H9 (cell line): ENCODE results near the gene DBNDD2. TPM values are rescaled to one million over a fixed set of nuclear protein-coding genes. Genes with fewer than 3 reads are reported as not detected.

Source experiments
- DNase-seq: peaks from one replicate; pipeline ENCODE4 v3.0.0-alpha.2; 2017
- H2AFZ ChIP-seq: one replicate; pipeline ENCODE4 v1.6.1; 2013; ENCODE audit warnings: mild to moderate bottlenecking, low read length, control low read depth, moderate library complexity
- H2AK5ac ChIP-seq: 2 replicates; pipeline ENCODE4 v1.6.1; 2013; ENCODE audit warnings: low read length, control low read depth, mixed read lengths; ENCODE audit not compliant: insufficient read length
- H2BK120ac ChIP-seq: one replicate; pipeline ENCODE4 v1.6.1; 2013; ENCODE audit warnings: low read depth, mild to moderate bottlenecking, low read length, control low read depth, inconsistent platforms; ENCODE audit not compliant: poor library complexity, severe bottlenecking
- H2BK12ac ChIP-seq: 2 replicates; pipeline ENCODE4 v1.6.1; 2013; ENCODE audit warnings: low read length, control low read depth, mixed read lengths, low read depth; ENCODE audit not compliant: insufficient read length
- H2BK15ac ChIP-seq: 2 replicates; pipeline ENCODE4 v1.6.1; 2013; ENCODE audit warnings: low read depth, low read length, control low read depth
- H2BK20ac ChIP-seq: one replicate; pipeline ENCODE4 v1.6.1; 2013; ENCODE audit warnings: low read depth, mild to moderate bottlenecking, low read length, control low read depth, inconsistent platforms; ENCODE audit not compliant: poor library complexity, severe bottlenecking
- H2BK5ac ChIP-seq: 2 replicates; pipeline ENCODE4 v1.6.1; 2013; ENCODE audit warnings: low read length, control low read depth, mixed read lengths; ENCODE audit not compliant: insufficient read length
- H3K14ac ChIP-seq: 2 replicates; pipeline ENCODE4 v1.6.1; 2013; ENCODE audit warnings: low read length, control low read depth; ENCODE audit not compliant: insufficient read depth
- H3K18ac ChIP-seq: 2 replicates; pipeline ENCODE4 v1.6.1; 2013; ENCODE audit warnings: low read depth, mild to moderate bottlenecking, mixed read lengths, low read length, control low read depth; ENCODE audit not compliant: insufficient read length
- H3K23ac ChIP-seq: 2 replicates; pipeline ENCODE4 v1.6.1; 2013; ENCODE audit warnings: low read length, control low read depth, mixed read lengths, low read depth; ENCODE audit not compliant: insufficient read length
- H3K23me2 ChIP-seq: 2 replicates; pipeline ENCODE4 v1.6.1; 2013; ENCODE audit warnings: low read depth, mild to moderate bottlenecking, mixed read lengths, low read length, control low read depth; ENCODE audit not compliant: insufficient read length, poor library complexity, severe bottlenecking
- H3K27ac ChIP-seq: 2 replicates; pipeline ENCODE4 v1.5.1; 2013; ENCODE audit warnings: low read length, control low read depth, mixed read lengths, low read depth; ENCODE audit not compliant: insufficient read length
- H3K27me3 ChIP-seq: 2 replicates; pipeline ENCODE4 v1.6.1; 2013; ENCODE audit warnings: low read length, control low read depth, inconsistent platforms; ENCODE audit not compliant: insufficient read depth
- H3K4ac ChIP-seq: 2 replicates; pipeline ENCODE4 v1.6.1; 2013; ENCODE audit warnings: low read depth, mild to moderate bottlenecking, control low read depth, inconsistent platforms, low read length, moderate library complexity
- H3K4me1 ChIP-seq: 2 replicates; pipeline ENCODE4 v1.6.1; 2013; ENCODE audit warnings: low read length, control low read depth, inconsistent platforms; ENCODE audit not compliant: insufficient read depth
- H3K4me2 ChIP-seq: 2 replicates; pipeline ENCODE4 v1.6.1; 2013; ENCODE audit warnings: low read length, control low read depth, mixed read lengths; ENCODE audit not compliant: insufficient read length, insufficient read depth
- H3K56ac ChIP-seq: 2 replicates; pipeline ENCODE4 v1.6.1; 2013; ENCODE audit warnings: low read depth, mild to moderate bottlenecking, mixed read lengths, low read length, control low read depth; ENCODE audit not compliant: insufficient read length
- H3K79me1 ChIP-seq: 2 replicates; pipeline ENCODE4 v1.6.1; 2013; ENCODE audit warnings: low read depth, mild to moderate bottlenecking, moderate library complexity, low read length, control low read depth, inconsistent platforms; ENCODE audit not compliant: insufficient read depth, poor library complexity, severe bottlenecking
- H3K79me2 ChIP-seq: 2 replicates; pipeline ENCODE4 v1.6.1; 2013; ENCODE audit warnings: low read length, control low read depth, inconsistent platforms; ENCODE audit not compliant: insufficient read depth
- H3K9ac ChIP-seq: 2 replicates; pipeline ENCODE4 v1.6.1; 2013; ENCODE audit warnings: low read length, control low read depth, mixed read lengths; ENCODE audit not compliant: insufficient read length; ENCODE audit errors: extremely low read depth
- H3K9me3 ChIP-seq: one replicate; pipeline ENCODE4 v1.6.1; 2013; ENCODE audit warnings: low read depth, low read length, inconsistent platforms; ENCODE audit not compliant: control insufficient read depth
- H3T11ph ChIP-seq: one replicate; pipeline ENCODE4 v1.6.1; 2013; ENCODE audit warnings: mild to moderate bottlenecking, low read length, control low read depth, inconsistent platforms
- H4K20me1 ChIP-seq: one replicate; pipeline ENCODE4 v1.6.1; 2013; ENCODE audit not compliant: control insufficient read depth, insufficient read length, insufficient read depth
- H4K5ac ChIP-seq: 2 replicates; pipeline ENCODE4 v1.6.1; 2013; ENCODE audit warnings: low read depth, mild to moderate bottlenecking, mixed read lengths, low read length, control low read depth; ENCODE audit not compliant: insufficient read length
- H4K8ac ChIP-seq: replicated peaks from 2 replicates; pipeline ENCODE4 v1.6.1; 2013; ENCODE audit warnings: low read length, control low read depth, mixed read lengths, low read depth; ENCODE audit not compliant: insufficient read length
- H4K91ac ChIP-seq: 2 replicates; pipeline ENCODE4 v1.6.1; 2013; ENCODE audit warnings: low read depth, mild to moderate bottlenecking, moderate library complexity, mixed read lengths, low read length, control low read depth; ENCODE audit not compliant: insufficient read length
- H3K27ac Mint-ChIP-seq, 3 experiments: 2 replicates in 2 of 3; 3 replicates in 1 of 3; pipeline ENCODE4 v1.8.0; 2020 to 2021; ENCODE audit warnings: mixed read lengths in 3 of 3, mild to moderate bottlenecking in 1 of 3, moderate library complexity in 1 of 3
- H3K27me3 Mint-ChIP-seq: 2 replicates; pipeline ENCODE4 v1.8.0; 2021; ENCODE audit warnings: low read depth, mild to moderate bottlenecking, moderate library complexity, mixed read lengths
- H3K36me3 Mint-ChIP-seq, 3 experiments: 2 replicates in 2 of 3; 3 replicates in 1 of 3; pipeline ENCODE4 v1.8.0; 2020 to 2021; ENCODE audit warnings: low read depth in 3 of 3, mixed read lengths in 3 of 3; ENCODE audit not compliant: insufficient read depth in 1 of 3
- H3K4me1 Mint-ChIP-seq, 2 experiments: 2 replicates each; pipeline ENCODE4 v1.8.0; 2020; ENCODE audit warnings: mixed read lengths in 2 of 2
- H3K4me3 Mint-ChIP-seq, 2 experiments: 2 replicates in 1 of 2; 3 replicates in 1 of 2; pipeline ENCODE4 v1.8.0; 2020 to 2021; ENCODE audit warnings: mild to moderate bottlenecking in 2 of 2, mixed read lengths in 2 of 2, moderate library complexity in 1 of 2
- H3K9me3 Mint-ChIP-seq, 2 experiments: 2 replicates in 1 of 2; 3 replicates in 1 of 2; pipeline ENCODE4 v1.8.0; 2020; ENCODE audit warnings: mild to moderate bottlenecking in 2 of 2, mixed read lengths in 2 of 2, moderate library complexity in 1 of 2
- WGBS: extraction: QIAGEN DNeasy Blood & Tissue Kit; methylation state at CpG from one replicate; pipeline ENCODE4 v1.1.7; 2013; ENCODE audit warnings: missing lambda C conversion rate, low lambda C conversion rate, mixed read lengths; ENCODE audit not compliant: insufficient read length; ENCODE audit errors: extremely low coverage; 5-methylcytosine and 5-hydroxymethylcytosine counted together
- total RNA-seq: library from RNA; stranded (reverse); gene quantifications from 2 replicates; pipeline ENCODE4 v1.2.1, GENCODE V29; 2021
- TF ChIP-seq, protein P1 (sequence below): fragments of 200-600 bp; sonication (generic); conservative IDR thresholded peaks from 3 replicates; pipeline ENCODE4 v1.8.0; 2021; ENCODE audit warnings: antibody characterized with exemption, mild to moderate bottlenecking

Gene DBNDD2
- total RNA-seq, 1 experiment from 2014 or later, result 39.1 TPM

DNA sequence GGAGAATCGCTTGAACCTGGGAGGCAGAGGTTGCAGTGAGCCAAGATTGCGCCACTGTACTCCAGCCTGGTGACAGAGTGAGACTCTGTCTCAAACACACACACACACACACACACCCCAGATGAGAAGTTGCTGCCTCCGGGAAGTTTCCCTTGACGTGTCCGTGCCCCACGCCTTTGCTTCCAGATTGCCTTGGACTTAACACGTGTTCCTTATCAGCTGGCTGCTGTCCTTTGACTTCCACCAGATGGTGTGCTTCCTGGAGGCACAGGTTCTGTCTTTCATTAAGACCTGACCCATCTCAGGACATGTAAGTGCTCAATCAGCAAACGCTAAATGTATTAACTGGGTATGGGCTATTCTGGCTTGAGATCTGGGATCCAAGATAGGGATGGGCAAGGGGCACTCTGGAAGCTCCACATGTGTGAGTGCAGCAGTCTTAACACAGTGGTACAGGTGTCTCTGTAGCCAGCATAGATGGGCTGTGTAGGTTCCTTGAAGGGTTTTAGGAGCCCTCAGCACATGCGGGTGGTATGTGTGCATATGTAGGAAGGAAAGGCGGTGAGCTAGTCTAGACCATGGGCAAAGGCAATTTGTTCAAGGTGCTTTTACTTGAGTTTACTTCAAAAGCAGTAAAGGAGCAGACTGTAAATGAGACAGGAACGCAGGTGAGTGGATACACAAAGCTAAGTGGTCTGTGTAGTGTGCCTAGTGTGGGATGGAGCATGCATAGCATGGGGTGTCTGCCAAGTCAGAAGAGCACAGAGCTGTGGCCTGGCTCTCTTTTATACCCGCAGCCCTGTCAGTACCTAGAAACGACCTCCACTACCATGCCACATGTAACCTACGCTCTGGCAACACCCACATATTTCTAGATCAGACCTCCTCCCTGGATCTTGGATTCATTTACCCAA, 19.4 kb downstream of the DBNDD2 start:
- Histone ChIP-seq H3K23me2 (no peaks in the 10 kb centered on the region), H4K91ac (no peak overlapping the region), H2AFZ (no peak overlapping the region), H2AK5ac (no peak overlapping the region), H3K4me1 (no peaks in the 10 kb centered on the region), H3K4ac (no peak overlapping the region), H2BK15ac (no peak overlapping the region), H3K4me2 (no peak overlapping the region), H3K79me2 (no peaks in the 10 kb centered on the region), H3K27ac (no peak overlapping the region), H2BK20ac (no peak overlapping the region), H2BK12ac (no peak overlapping the region), H2BK120ac (no peak overlapping the region), H3K27me3 (no peaks in the 10 kb centered on the region), H4K20me1 (no peaks in the 10 kb centered on the region), H3T11ph (no peak overlapping the region), H3K23ac (no peak overlapping the region), H3K9me3 (no peaks in the 10 kb centered on the region), H2BK5ac (no peak overlapping the region), H3K9ac (no peak overlapping the region), H3K14ac (no peak overlapping the region), H3K18ac (no peak overlapping the region), H3K56ac (no peak overlapping the region), H4K5ac (no peak overlapping the region), H3K79me1 (no peaks in the 10 kb centered on the region), H4K8ac (no peak overlapping the region)
- no peaks in the 10 kb centered on the region for H3K9me3 Mint-ChIP-seq
- TF ChIP-seq, protein P1, sequence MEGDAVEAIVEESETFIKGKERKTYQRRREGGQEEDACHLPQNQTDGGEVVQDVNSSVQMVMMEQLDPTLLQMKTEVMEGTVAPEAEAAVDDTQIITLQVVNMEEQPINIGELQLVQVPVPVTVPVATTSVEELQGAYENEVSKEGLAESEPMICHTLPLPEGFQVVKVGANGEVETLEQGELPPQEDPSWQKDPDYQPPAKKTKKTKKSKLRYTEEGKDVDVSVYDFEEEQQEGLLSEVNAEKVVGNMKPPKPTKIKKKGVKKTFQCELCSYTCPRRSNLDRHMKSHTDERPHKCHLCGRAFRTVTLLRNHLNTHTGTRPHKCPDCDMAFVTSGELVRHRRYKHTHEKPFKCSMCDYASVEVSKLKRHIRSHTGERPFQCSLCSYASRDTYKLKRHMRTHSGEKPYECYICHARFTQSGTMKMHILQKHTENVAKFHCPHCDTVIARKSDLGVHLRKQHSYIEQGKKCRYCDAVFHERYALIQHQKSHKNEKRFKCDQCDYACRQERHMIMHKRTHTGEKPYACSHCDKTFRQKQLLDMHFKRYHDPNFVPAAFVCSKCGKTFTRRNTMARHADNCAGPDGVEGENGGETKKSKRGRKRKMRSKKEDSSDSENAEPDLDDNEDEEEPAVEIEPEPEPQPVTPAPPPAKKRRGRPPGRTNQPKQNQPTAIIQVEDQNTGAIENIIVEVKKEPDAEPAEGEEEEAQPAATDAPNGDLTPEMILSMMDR, result no peak
- WGBS, result no CpG with 5 or more reads among the region's 14 CpGs
- no peaks in the 10 kb centered on the region; a peak in 1 of 4 replicates for H3K4me1 Mint-ChIP-seq
- no peaks in the 10 kb centered on the region for H3K27me3 Mint-ChIP-seq
- H3K27ac Mint-ChIP-seq, result peak overlapping the region in 1 of 3 experiments; percentile 74; a peak in 2 of 7 replicates
- no peak for DNase-seq
- no peak overlapping the region; a peak in 1 of 5 replicates for H3K4me3 Mint-ChIP-seq
- peaks cover 11 to 39% (median 27%) of the 10 kb centered on the region in 3 experiments; a peak in 6 of 7 replicates for H3K36me3 Mint-ChIP-seq
